OCI-LY3 (cell line): Measurements from ENCODE around the gene TNKS2.
"Not testable (repeated sequence)": the region's sequence is repeated elsewhere in the genome, so short reads cannot be mapped to it uniquely, and the experiment has no call there.

Source experiments
- H2AFZ ChIP-seq: fragments of 200-600, 300-600 bp; shearing (Covaris generic); 2 replicates; pipeline ENCODE4 v1.6.0; 2014; ENCODE audit warnings: antibody characterized with exemption, low read depth, low read length
- H3K27ac ChIP-seq: fragments of 200-600, 300-600 bp; sonication (generic); 2 replicates; pipeline ENCODE4 v1.5.1; 2014; ENCODE audit warnings: mild to moderate bottlenecking, low read length, moderate library complexity, mixed read lengths
- H3K27me3 ChIP-seq: fragments of 200-600, 300-600 bp; sonication (generic); 2 replicates; pipeline ENCODE4 v1.6.1; 2014; ENCODE audit warnings: low read depth, low read length, mixed read lengths
- H3K36me3 ChIP-seq: fragments of 200-600, 300-600 bp; sonication (generic); replicated peaks from 2 replicates; pipeline ENCODE3; 2014; ENCODE audit warnings: low read depth, low read length, mixed read lengths
- H3K4me1 ChIP-seq: fragments of 300-600, 200-600 bp; sonication (generic); 2 replicates; pipeline ENCODE4 v1.6.1; 2014; ENCODE audit warnings: low read length, mixed read lengths
- H3K4me2 ChIP-seq: fragments of 200-600, 300-600 bp; sonication (generic); 2 replicates; pipeline ENCODE4 v1.6.1; 2014; ENCODE audit warnings: low read length, mixed read lengths
- H3K4me3 ChIP-seq: fragments of 300-600, 200-600 bp; sonication (generic); 2 replicates; pipeline ENCODE4 v1.5.1; 2014; ENCODE audit warnings: antibody characterized with exemption, mild to moderate bottlenecking, low read length, moderate library complexity
- H3K79me2 ChIP-seq: fragments of 300-600, 200-600 bp; shearing (Covaris generic); 2 replicates; pipeline ENCODE4 v1.6.1; 2014; ENCODE audit warnings: mild to moderate bottlenecking, low read length, mixed read lengths
- H3K9ac ChIP-seq: fragments of 300-600, 200-600 bp; shearing (Covaris generic); 2 replicates; pipeline ENCODE4 v1.6.0; 2014; ENCODE audit warnings: mild to moderate bottlenecking, low read length, moderate library complexity
- H3K9me3 ChIP-seq: fragments of 200-600, 300-600 bp; shearing (Covaris generic); 2 replicates; pipeline ENCODE4 v1.6.1; 2014; ENCODE audit warnings: low read length, mixed read lengths; ENCODE audit not compliant: insufficient read depth
- H4K20me1 ChIP-seq: fragments of 200-600, 300-600 bp; sonication (generic); 2 replicates; pipeline ENCODE4 v1.6.1; 2016; ENCODE audit warnings: low read length, mixed read lengths; ENCODE audit not compliant: insufficient read depth
- EZH2phosphoT487 ChIP-seq: fragments of 200-600 bp; shearing (Covaris generic); IDR thresholded peaks from 2 replicates; pipeline ENCODE4 v1.6.1; 2018; ENCODE audit warnings: antibody characterized with exemption, mixed run types, low read depth
- TF ChIP-seq, protein P1 (sequence below): fragments of 200-600, 300-600 bp; sonication (generic); IDR thresholded peaks from 2 replicates; pipeline ENCODE4 v1.5.1; 2014; ENCODE audit warnings: antibody characterized with exemption, low read length, low read depth

The TNKS2 gene

DNA sequence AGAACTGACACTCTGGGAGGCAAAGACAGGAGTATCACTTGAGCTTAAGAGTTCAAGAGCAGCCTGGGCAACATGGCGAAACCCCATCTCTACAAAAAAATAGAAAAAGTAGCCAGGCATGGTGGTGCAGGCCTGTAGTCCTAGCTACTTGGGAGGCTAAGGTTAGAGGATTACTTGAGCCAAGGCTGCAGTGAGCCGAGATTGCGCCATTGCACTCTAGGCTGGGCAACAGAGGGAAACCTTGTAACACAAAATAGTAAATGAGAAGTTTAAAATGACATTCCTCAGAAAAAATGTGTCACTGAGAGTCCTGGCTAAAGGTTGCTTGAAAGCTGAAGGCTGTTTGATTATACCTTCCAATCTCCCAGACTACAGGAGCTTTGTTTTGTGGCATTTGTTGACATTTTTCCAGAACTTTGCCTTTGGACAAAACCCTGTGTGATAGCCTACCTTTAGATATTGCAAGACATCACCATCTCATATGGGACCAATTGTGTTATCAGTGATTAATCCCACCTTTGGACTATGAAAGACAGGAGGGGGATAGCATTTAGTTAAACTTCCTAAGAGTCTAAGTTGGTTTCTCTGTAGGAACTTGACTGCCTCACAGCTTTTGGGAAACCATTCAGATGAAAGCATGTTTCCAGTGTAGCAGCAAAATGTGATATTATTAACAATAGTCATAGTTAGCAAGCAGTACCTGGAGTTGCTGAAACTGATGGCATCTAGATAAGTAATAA is 5.3 kb downstream of the TNKS2 start:
- TF ChIP-seq, protein P1, sequence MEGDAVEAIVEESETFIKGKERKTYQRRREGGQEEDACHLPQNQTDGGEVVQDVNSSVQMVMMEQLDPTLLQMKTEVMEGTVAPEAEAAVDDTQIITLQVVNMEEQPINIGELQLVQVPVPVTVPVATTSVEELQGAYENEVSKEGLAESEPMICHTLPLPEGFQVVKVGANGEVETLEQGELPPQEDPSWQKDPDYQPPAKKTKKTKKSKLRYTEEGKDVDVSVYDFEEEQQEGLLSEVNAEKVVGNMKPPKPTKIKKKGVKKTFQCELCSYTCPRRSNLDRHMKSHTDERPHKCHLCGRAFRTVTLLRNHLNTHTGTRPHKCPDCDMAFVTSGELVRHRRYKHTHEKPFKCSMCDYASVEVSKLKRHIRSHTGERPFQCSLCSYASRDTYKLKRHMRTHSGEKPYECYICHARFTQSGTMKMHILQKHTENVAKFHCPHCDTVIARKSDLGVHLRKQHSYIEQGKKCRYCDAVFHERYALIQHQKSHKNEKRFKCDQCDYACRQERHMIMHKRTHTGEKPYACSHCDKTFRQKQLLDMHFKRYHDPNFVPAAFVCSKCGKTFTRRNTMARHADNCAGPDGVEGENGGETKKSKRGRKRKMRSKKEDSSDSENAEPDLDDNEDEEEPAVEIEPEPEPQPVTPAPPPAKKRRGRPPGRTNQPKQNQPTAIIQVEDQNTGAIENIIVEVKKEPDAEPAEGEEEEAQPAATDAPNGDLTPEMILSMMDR = no peak
- no peak for TF ChIP-seq EZH2phosphoT487
- Histone ChIP-seq H4K20me1 (peaks cover 63% of the 10 kb centered on the region), H3K9ac (no peak overlapping the region), H3K4me2 (no peak overlapping the region), H3K36me3 (peaks cover 22% of the 10 kb centered on the region), H3K4me3 (no peak overlapping the region), H3K4me1 (peaks cover 13% of the 10 kb centered on the region), H3K9me3 (no peaks in the 10 kb centered on the region), H3K27ac (no peak overlapping the region), H3K79me2 (peaks cover 80% of the 10 kb centered on the region), H2AFZ (no peak overlapping the region), H3K27me3 (no peaks in the 10 kb centered on the region)

GRCh38 chr10:91804126-91804510 is 5.9 kb downstream of the TNKS2 start:
- Histone ChIP-seq H3K9ac (no peak overlapping the region), H3K27ac (no peak overlapping the region), H3K4me2 (no peak overlapping the region), H3K4me3 (no peak overlapping the region), H3K36me3 (peaks cover 22% of the 10 kb centered on the region), H4K20me1 (peaks cover 66% of the 10 kb centered on the region), H2AFZ (no peak overlapping the region), H3K9me3 (no peaks in the 10 kb centered on the region), H3K79me2 (peaks cover 80% of the 10 kb centered on the region), H3K27me3 (no peaks in the 10 kb centered on the region), H3K4me1 (peaks cover 13% of the 10 kb centered on the region)
- TF ChIP-seq, protein P1 = no peak
- TF ChIP-seq EZH2phosphoT487 = no peak

- Histone ChIP-seq H3K9me3 (no peaks in the 10 kb centered on the region), H2AFZ (no peak overlapping the region), H3K27me3 (no peaks in the 10 kb centered on the region), H3K36me3 (peaks cover 15% of the 10 kb centered on the region), H3K4me2 (no peak overlapping the region), H3K79me2 (peaks cover 79% of the 10 kb centered on the region), H3K27ac (no peak overlapping the region), H3K4me3 (no peak overlapping the region), H3K4me1 (peaks cover 5% of the 10 kb centered on the region), H3K9ac (no peak overlapping the region), H4K20me1 (peaks cover 62% of the 10 kb centered on the region)
- TF ChIP-seq EZH2phosphoT487 = no peak
- TF ChIP-seq, protein P1 = no peak
These were observed 7.0 kb downstream of the TNKS2 start for GRCh38 chr10:91805110-91805838.

- H3K9ac ChIP-seq, H3K27ac ChIP-seq, H2AFZ ChIP-seq, H3K27me3 ChIP-seq, H3K9me3 ChIP-seq, H3K4me1 ChIP-seq, H3K4me2 ChIP-seq, H3K4me3 ChIP-seq: not testable (repeated sequence)
- peaks cover 13% of the 10 kb centered on the region for H3K36me3 ChIP-seq
- peaks cover 52% of the 10 kb centered on the region for H4K20me1 ChIP-seq
- peaks cover 69% of the 10 kb centered on the region for H3K79me2 ChIP-seq
These were observed 9.0 kb downstream of the TNKS2 start for GRCh38 chr10:91807264-91807663.
